ENCODE measurements around the gene BRIP1.
"Not testable (repeated sequence)": the region's sequence is repeated elsewhere in the genome, so short reads cannot be mapped to it uniquely, and the experiment has no call there.

DNA sequence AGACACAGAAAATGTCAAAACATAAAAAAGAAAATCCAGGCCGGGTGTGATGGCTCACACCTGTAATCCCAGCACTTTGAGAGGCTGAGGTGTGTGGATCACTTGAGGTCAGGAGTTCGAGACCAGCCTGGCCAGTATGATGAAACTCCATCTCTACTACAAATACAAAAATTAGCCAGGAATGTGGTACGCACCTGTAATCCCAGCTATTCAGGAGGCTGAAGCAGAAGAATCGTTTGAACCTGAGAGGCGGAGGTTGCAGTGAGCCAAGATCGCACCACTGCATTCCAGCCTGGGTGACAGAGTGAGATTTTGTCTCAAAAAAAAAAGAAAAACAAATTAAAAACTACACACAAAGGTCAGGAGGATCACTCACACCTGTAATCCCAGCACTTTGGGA is 24.4 kb upstream of the BRIP1 start:
- TF ChIP-seq EZH2phosphoT487 (IDR thresholded peaks at IDR 0.05; ENCODE audit: insufficient read depth, low read depth); EZH2 (IDR thresholded peaks at IDR 0.05; ENCODE audit: insufficient read depth, poor library complexity, severe bottlenecking): not testable (repeated sequence)

Measured in GM23248 (cell line).